NCI-H2029 treated with DMSO at 0.1 percent for 48 hours (cell line): Measurements from ENCODE around the gene TPRN.
"Not testable (repeated sequence)": the region's sequence is repeated elsewhere in the genome, so short reads cannot be mapped to it uniquely, and the experiment has no call there.

Experiments used
- DNase-seq: peaks from one replicate; lab custom pipeline; 2025; lab: John Stamatoyannopoulos, UW

TPRN gene, protein sequence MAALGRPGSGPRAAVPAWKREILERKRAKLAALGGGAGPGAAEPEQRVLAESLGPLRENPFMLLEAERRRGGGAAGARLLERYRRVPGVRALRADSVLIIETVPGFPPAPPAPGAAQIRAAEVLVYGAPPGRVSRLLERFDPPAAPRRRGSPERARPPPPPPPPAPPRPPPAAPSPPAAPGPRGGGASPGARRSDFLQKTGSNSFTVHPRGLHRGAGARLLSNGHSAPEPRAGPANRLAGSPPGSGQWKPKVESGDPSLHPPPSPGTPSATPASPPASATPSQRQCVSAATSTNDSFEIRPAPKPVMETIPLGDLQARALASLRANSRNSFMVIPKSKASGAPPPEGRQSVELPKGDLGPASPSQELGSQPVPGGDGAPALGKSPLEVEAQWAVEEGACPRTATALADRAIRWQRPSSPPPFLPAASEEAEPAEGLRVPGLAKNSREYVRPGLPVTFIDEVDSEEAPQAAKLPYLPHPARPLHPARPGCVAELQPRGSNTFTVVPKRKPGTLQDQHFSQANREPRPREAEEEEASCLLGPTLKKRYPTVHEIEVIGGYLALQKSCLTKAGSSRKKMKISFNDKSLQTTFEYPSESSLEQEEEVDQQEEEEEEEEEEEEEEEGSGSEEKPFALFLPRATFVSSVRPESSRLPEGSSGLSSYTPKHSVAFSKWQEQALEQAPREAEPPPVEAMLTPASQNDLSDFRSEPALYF

DNA sequence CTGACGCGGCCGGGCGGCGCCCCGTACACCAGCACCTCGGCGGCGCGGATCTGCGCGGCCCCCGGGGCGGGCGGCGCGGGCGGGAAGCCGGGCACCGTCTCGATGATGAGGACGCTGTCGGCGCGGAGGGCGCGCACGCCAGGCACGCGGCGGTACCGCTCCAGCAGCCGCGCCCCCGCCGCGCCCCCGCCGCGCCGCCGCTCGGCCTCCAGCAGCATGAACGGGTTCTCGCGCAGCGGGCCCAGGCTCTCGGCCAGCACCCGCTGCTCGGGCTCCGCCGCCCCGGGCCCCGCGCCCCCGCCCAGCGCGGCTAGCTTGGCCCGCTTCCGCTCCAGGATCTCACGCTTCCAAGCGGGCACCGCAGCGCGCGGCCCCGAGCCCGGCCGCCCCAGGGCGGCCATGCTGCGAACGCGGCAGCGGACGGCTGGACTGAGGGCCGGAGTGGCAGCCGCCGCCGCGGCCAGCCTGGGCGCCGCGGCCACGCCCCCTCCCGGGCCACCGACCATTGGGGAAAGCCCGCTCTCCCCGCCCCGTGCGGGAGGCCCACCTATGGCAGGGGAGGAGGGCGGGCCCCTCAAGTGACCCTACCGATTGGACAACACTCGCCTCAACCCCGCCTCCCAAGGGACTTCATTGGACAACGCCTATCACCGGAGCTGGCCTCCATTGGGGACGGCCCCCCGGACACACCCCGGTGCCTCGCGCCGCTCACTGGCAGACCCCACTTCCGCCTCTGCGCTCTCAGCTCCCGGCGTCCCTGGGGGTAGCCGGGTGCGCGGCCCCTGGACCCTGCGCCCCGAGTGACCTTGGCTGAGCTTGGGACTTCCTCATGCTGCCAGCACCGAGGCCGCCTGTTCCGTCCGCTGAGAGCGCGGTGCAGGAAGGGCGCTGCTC is at the start of gene TPRN:
TPRN (minus strand) TSS at position 431 of the 894 bp plus-strand sequence; CDS start at position 401, 30 bp downstream.
- peak; percentile 94 for DNase-seq

DNA sequence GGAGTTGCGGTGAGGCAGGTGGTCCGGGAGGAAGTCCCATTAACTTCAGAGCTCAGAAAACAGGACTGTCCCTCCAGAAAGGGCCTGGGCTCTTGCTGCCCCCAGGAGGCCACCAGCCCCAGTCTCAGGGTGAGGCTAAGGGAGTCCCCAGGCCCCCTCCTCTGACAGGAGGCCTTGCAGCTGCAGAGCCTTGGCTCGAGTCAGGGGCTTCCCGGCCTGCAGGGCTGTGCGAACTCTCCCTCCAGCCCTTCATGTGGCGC is 47.3 kb upstream of the TPRN start:
- DNase-seq: no peak

DNA sequence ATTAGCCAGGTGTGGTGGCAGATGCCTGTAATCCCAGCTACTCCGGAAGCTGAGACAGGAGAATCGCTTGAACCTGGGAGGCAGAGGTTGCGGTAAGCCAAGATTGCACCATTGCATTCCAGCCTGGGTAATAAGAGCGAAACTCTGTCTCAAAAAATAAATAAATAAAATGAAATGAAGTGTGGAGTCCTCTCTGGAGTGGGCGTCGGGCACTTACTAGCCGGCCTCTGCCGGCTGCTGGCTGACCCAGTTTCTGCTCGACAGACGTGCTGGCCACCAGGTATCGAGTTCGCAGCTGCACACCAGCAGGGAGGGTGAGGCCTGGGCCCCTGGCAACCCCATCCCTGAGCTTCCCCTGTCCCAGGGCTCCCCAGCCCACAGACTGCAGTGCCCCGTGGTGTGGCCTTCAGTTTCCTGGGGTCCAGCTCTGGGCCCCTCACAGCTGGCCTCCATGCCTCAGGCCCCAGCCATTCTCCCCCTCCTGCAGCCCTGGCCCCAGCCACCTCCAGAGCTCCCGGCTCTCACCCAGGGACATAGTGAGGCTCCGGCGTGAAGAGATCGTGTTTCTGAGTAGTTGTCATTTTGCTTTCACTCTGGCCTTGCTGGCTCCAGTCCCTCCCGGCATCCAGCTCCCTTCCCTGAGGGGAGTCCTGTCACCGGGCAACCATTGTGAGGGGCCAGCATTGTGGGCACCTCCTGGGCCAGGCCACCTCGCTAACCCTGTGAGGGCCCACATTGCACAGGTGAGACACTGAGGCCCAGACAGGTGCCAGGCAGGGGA is 46.8 kb upstream of the TPRN start:
- DNase-seq: no peak

DNA sequence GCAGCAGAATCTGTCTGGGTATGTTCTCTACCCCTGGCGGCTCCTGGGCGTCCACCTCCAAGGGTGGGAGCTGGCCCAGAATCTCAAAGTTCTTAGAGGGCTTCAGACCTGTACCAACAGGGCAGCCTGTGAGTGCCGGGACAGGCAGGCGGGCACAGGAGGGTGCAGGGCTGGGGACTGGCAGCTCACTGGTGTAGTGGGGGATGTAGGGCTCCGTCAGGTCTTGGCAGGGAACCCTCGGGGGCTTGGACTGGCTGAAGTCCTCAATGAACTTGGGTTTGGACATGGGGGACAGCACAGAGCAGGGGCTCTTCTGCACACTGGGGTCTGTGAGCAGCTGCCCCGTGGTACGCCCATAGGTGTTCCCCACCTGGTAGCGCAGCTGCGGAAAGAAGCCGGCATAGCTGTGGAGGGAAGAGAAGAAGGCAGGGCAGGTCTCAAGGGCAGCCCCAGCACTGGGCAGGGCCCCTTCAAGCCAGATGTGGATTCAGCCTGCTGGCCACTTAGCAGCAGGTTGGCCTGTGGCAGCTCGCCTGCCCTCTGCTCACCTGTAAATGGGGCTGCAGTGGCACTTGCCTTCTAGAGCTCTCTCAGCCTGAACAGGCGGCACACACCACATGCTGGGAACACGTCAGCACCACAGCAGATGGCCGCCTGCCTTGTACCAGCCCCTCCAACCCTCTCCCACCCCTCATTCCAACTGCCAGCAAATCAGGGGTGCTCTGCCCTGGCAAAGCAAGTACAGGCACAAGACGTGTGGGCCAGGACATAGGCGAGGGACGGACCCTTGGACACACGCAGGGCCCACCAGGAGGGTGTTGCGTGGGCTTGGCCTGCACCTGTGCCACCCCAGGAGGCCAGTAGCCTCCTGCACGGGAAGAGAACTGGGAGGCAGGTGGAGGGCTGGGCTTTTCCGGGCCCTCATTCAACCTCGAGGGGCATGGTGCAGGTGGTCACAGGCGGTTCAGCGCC is 45.2 kb upstream of the TPRN start:
- DNase-seq: no peak

DNA sequence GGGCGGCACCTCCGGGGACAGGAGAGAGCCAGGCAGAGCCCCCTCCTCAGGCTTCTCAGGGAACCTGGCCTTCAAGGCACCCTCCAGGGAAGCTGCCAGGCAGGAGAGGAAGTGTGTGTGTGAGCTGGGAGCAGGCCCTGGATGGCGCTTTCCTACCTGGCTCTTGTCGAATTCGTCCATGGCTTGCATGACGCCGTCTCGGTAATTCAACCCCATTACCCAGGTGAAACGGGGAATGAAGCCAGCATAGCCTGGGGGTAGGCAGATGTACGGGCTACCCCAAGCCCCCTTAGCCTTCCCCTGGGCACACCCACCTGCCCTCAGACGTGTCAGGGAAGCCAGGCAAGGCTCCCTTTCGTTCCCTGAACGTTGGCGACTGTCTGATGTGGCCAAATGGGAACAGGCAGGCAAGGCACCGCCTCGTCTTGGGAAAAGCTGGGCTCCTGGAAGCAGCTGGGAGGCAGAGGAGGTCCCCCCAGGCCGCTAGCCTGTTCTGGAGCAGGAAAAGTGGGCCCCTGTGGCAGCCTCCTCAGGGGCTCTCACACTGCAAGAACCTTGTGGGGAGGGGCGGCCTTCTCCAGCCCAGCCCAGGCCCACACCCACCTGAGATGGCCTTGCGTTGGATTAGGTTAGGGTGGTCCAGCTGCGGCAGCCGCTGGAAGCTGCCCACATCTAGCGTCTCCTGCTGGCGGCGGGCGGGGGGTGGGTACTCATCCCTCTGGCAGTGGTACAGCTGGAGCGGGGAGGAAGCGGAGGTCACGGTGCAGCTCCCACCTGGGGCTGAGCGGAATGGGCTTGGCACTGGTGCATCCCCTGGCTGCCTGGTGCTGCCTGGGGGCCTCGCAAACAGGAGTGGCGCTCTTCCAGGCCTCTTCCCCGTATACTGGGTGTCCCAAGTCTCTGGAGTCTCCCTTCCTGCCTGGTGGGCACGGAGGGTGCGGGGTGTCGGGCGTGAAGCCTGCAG is 44.2 kb upstream of the TPRN start:
- no peak for DNase-seq

DNA sequence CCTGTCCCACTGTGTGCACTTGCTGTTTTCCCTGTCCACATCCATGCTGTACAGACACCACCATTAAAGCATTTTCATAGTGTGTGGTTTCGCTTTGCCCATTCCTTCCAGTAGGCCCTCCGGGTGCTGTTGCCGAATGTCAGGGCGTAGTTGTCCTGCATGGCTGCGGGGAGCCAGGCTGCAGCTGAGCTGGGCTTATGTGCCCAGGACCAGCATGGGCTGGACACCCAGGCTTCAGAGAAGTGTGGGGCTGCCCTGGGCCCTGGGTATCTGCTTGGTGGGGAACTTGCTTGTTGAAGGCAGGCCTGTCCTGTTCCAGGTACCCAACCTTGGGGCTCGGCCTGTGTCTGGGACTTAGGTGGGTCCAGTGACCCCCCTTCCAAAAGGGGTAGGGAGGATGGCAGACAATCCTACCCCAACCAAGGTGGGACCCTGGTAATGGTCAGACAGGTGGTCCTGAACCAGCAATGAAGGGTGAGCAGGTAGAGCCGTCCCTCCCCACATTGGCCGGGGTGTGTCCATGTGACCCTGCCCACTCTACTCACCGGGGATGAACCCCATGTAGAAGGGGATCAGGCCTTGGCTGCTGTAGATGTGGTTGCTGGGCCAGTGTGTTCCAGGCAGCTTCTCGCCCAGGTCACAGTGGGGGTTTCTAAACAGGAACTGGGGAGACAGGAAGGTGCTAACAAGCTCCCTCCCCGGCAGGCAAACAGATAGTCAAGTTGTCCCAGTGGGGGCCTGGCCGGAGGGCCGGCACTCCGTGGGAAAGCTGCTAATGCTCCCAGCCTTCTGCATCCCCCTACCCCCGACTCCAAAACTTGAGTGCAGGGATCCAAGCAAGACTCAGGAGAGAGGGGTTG is 43.3 kb upstream of the TPRN start:
- DNase-seq: no peak

DNA sequence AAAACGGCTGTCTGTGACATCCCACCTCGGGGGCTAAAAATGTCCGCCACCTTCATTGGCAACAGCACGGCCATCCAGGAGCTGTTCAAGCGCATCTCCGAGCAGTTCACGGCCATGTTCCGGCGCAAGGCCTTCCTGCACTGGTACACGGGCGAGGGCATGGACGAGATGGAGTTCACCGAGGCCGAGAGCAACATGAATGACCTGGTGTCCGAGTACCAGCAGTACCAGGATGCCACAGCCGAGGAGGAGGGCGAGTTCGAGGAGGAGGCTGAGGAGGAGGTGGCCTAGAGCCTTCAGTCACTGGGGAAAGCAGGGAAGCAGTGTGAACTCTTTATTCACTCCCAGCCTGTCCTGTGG is 42.7 kb upstream of the TPRN start:
- DNase-seq: not testable (repeated sequence)

DNA sequence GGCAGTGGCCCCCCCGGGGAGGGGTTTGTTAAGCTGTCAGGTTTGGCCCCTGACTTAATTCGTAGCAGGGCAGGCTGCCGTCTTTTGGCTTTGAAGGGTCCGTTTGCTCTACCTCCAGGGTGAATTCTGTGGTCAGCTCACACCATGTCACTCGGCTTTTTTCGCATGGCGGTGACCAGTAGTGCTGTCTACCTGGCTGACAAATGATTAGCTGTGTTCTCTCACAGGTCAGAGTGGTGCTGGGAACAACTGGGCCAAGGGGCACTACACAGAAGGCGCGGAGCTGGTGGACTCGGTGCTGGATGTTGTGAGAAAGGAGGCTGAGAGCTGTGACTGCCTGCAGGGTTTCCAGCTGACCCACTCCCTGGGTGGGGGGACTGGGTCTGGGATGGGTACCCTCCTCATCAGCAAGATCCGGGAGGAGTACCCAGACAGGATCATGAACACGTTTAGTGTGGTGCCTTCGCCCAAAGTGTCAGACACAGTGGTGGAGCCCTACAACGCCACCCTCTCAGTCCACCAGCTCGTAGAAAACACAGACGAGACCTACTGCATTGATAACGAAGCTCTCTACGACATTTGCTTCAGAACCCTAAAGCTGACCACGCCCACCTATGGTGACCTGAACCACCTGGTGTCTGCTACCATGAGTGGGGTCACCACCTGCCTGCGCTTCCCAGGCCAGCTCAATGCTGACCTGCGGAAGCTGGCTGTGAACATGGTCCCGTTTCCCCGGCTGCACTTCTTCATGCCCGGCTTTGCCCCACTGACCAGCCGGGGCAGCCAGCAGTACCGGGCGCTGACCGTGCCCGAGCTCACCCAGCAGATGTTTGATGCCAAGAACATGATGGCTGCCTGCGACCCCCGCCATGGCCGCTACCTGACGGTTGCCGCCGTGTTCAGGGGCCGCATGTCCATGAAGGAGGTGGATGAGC is 42.0 kb upstream of the TPRN start:
- no peak for DNase-seq

DNA sequence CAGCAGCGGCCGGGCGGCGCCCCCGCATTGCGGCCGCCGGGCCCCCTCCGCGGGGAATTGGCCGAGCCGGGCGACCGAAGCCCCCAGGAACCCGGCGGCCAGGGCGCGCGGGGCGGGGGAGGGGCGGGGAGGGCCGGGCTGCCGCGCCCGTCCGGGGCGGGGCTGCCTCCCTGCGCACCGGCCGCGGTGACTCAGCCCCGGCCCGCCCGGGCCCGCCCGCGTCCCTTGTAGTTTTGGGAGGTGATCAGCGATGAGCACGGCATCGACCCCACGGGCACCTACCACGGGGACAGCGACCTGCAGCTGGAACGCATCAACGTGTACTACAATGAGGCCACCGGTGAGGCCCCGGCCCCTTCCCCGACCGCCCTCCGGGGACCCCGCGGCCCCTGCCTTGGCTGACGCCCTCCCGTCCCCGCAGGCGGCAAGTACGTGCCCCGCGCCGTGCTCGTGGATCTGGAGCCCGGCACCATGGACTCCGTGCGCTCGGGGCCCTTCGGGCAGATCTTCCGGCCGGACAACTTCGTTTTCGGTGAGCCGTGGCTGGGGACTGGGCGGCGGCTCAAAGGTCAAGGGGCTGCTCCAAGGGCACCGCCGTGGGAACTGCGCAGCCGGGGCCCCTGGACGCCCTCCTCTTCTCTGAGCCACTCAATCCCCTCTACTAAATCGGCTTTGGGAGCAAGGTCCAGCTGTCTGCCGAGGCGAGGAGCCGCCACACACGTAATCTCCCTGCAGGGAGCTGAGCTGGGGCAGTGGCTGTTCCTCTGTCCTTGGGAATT is 41.1 kb upstream of the TPRN start:
- no peak for DNase-seq

DNA sequence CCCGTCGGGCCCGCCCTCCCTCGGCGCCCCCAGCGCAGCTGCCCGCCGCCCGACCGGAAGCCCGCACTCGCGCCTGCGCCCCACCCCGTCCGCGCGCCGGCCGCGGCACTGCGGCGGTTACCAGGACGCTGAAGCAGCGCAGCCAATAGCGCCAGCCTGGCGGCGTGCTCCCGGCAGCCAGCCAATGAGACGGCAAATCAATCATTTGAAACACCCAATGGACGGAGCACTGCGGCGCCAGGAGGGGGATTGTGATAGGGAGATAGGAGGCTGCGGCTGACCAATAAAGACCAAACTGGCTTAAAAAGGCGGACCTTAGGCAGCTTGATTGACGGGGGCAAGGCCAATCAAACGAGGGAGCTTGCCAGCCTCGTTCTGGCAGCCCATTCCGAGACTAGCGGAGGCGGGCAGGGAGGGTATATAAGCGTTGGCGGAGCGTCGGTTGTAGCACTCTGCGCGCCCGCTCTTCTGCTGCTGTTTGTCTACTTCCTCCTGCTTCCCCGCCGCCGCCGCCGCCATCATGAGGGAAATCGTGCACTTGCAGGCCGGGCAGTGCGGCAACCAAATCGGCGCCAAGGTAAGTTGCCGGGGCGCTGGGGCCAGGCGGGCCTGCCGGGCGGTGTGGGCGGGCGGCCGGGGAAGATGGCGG is 40.4 kb upstream of the TPRN start, which contains the start of gene TUBB4B:
TUBB4B (plus strand) TSS at position 447 of the 649 bp plus-strand sequence; CDS start at position 521, 74 bp downstream.
- peak; percentile 98 for DNase-seq

DNA sequence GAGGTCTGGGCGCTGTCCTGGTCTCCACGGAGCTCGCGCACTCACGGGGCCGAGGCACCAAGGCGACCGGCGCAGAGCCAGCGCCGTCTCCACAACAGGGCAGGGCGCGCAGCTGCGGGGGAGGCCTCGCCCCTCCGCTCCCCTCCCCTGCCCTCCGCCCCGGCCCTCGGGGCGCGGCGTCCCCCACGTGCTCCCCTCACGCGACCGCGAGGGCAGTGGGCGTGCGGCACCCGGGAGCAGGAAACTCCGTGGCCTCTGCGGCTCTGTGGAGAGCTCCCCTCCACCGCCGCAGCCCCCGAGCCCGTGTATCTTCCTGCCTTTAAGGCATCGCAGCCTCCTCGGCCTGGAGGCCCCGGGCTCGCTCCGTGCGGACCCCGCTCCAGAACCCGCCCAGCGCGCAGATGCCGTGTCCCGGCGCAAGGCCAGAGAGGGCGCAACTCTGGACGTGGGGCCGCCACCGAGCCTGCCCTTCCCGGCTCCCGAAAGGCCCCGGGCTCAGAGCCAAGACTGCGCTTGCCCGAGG is 39.8 kb upstream of the TPRN start:
- no peak for DNase-seq

DNA sequence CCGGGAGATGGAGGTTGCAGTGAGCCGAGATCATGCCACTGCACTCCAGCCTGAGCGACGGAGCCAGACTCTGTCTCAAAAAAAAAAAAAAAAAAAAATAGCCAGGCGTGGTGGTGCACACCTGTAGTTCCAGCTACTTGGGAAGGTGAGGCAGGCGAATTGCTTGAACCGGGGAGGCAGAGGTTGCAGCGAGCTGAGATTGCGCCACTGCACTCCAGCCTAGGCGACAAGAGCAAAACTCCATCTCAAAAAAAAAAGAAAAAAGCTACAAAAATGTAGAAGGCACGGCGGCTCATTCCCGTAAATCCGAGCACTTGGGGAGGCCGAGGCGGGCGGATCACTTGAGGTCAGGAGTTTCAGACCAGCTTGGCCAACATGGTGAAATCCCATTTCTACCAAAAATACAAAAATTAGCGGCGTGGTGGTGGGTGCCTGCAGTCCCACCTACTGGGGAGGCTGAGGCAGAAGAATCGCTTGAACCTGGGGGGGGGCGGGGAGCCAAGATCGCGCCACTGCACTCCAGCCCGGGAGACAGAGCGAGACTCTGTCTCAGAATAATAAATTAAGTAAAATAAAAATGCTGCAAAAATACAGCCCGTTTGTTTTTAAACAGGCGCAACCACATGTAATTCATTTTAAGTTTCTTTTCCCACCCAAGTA is 39.1 kb upstream of the TPRN start:
- not testable (repeated sequence) for DNase-seq

DNA sequence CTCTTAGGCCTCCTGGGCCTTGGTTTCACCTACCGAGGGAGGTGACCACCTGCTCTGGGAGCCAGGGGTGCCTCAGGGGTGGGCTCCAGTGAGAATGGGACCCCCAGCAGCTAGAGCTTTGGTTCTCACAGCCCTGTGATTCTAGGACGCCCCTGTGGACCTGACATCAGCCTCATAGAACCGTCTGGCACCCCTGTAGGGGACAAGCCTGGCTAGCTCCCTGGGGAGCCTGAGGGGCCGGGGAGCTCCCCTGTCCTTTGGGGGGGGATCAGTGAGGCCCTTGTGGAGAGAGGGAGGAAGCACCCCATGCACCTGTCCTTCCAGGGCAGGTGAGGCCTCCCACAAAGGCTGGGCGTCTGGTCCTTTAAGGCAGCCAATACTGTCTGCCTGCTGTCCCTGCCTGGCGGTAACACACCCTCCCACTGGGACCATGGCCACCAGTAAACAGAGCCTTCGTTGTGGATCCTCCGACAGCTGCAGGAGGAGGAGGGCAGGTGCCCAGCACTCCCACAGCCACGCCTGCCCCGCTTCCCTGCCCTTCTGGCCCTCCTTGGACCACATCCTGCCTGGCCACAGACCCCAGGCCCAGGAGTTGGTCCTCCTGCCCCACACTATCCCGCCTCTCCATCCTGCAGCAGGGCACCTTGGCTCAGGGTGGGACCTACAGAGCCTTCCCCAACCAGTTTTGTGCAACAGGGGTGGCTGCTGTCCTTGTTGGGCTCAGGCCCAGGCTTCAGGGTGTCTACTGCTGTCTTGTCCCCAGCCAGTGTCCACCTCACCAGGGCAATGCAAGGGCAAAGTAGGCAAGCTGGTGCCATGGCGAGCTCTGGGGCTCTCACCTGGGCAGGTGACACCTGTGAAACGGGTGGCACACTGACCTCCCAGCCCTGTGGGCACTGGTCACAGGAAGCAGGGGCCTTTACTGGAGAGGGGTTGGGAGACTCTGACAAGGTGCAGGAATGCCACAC is 37.5 kb upstream of the TPRN start:
- peak; percentile 38 for DNase-seq

DNA sequence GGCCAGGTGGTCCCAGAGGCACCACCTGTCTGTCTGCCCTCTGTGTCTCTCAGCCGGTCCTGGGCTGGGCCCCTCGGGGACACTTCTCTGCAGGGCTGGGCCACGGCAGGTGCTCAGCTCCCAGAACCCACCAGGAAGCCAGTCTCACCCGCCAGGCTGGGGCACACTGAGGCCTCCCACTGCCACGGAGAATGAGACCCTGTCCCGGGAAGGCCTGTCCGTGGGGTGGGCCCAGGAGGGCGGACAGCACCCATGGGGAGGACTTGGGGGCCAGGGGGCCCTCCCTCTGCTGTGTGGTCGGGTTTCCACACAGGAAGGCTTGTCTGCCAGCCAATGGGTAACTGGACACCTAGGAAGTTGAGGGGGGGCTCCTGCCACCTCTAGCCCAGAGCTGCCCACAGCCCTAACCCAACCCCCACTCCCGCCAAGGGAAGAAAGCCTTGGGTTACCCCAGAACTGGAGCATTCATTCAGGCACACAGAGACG is 36.4 kb upstream of the TPRN start:
- peak; percentile 26 for DNase-seq
